Neutrophil (primary cell): Measurements from ENCODE around the gene SLC35G1.

Source experiments
- H3K27ac ChIP-seq: fragments of 200-600 bp; sonication (generic); 2 replicates; pipeline ENCODE4 v1.5.1; 2016; ENCODE audit warnings: mild to moderate bottlenecking, moderate library complexity
- H3K27me3 ChIP-seq: fragments of 200-600 bp; sonication (generic); 2 replicates; pipeline ENCODE4 v1.6.0; 2016; ENCODE audit warnings: mild to moderate bottlenecking
- H3K36me3 ChIP-seq: fragments of 200-600 bp; sonication (generic); 2 replicates; pipeline ENCODE4 v1.5.1; 2017
- H3K4me1 ChIP-seq, 2 experiments: fragments of 200-600 bp in 1 of 2; sonication (generic) in 1 of 2; 1 replicate in 1 of 2; 2 replicates in 1 of 2; pipeline versions ENCODE4 v1.5.1 to v1.6.1; 2013 to 2016; ENCODE audit warnings: low read depth in 1 of 2, low read length in 1 of 2, mild to moderate bottlenecking in 1 of 2, moderate library complexity in 1 of 2; ENCODE audit not compliant: control insufficient read depth in 1 of 2, insufficient read depth in 1 of 2
- H3K4me3 ChIP-seq, 2 experiments: fragments of 200-600 bp in 1 of 2; sonication (generic) in 1 of 2; 1 replicate in 1 of 2; 2 replicates in 1 of 2; pipeline ENCODE4 v1.5.1; 2013 to 2016; ENCODE audit warnings: low read depth in 1 of 2, low read length in 1 of 2, mild to moderate bottlenecking in 1 of 2, moderate library complexity in 1 of 2
- H3K9me3 ChIP-seq: fragments of 200-600 bp; sonication (generic); 2 replicates; pipeline ENCODE4 v1.5.1; 2016
- TF ChIP-seq, protein P1 (sequence below): fragments of 200-600 bp; sonication (generic); IDR thresholded peaks from 2 replicates; pipeline ENCODE4 v1.5.1; 2016; ENCODE audit warnings: antibody characterized with exemption

Gene SLC35G1

DNA sequence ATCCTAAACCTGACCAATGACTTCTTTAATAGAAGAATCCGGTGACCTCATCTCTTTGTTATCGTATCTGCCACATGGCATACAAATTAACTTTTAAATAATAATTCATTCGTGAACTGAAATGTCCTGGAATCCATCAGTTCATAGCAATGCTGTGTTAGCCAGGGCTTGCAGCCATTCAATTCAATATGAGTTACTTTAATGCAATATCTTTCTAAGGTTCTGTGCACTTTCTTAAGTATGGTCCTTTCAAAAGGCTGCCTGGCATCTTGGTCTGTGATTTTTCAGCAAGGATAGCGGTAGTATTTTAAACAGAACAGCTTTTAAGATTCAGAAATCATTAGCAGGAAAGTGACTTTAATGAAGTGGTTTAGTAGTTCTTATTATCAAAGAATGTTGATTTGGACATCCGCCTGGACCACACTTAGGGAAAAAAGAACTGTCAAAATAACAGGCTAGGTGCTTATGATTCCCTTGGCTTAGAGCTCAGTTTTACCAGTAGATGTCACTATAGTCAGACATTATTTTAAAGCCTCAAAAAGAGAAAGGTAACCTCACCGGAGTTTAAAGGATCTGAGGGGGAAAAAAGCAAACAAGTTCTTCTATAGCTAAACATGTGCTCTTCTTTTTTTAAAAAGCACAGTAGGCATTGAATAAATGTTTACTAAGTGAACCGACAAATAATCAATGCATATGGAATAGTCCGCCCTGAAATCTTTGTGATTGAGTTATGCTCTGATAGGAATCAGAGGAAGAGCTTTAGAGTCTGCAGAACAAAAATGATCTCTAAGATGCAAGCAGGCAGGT is 22.7 kb downstream of the SLC35G1 start:
- H3K36me3 ChIP-seq, result no peaks in the 10 kb centered on the region
- H3K27me3 ChIP-seq, result no peaks in the 10 kb centered on the region
- H3K27ac ChIP-seq, result no peak overlapping the region
- no peak overlapping the region for H3K4me3 ChIP-seq
- H3K9me3 ChIP-seq, result no peaks in the 10 kb centered on the region
- H3K4me1 ChIP-seq, result no peaks in the 10 kb centered on the region
- TF ChIP-seq, protein P1, sequence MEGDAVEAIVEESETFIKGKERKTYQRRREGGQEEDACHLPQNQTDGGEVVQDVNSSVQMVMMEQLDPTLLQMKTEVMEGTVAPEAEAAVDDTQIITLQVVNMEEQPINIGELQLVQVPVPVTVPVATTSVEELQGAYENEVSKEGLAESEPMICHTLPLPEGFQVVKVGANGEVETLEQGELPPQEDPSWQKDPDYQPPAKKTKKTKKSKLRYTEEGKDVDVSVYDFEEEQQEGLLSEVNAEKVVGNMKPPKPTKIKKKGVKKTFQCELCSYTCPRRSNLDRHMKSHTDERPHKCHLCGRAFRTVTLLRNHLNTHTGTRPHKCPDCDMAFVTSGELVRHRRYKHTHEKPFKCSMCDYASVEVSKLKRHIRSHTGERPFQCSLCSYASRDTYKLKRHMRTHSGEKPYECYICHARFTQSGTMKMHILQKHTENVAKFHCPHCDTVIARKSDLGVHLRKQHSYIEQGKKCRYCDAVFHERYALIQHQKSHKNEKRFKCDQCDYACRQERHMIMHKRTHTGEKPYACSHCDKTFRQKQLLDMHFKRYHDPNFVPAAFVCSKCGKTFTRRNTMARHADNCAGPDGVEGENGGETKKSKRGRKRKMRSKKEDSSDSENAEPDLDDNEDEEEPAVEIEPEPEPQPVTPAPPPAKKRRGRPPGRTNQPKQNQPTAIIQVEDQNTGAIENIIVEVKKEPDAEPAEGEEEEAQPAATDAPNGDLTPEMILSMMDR, result no peak

DNA sequence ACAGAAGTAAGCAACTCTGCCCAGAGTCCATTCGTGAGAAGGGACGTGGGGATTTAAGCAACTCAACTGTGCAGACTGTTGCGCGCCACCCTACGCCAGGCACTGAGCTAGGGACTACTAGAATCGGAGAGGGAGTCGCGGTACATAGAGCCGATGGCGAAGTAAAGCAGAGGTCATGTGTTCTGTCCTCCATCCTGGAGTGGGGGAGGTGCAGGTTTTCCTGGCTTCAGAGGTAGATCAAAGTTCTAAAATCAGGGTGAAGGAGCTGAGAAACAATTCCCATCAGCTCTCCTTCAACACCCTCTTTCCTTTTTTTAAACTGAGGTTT is 23.2 kb downstream of the SLC35G1 start:
- H3K27ac ChIP-seq, result no peak overlapping the region

DNA sequence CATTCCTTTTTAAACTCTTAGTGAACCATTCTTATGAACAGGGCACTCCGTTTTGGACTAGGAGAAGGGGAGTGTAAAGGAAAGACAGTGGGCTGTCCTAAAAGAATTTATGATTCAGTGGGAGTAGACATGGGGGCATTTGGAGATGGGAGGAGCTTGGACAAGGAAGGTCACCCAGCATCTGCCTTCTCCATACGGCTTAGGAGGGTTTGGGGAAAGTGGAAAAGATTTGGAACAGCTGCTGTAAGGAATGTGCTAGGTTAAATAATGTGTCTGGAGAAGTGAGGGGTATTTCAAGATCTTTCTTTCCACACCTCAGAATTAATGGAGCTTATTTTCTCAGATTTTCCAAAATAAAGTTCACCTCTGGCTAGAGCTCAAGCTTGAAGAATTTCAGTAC is 24.0 kb downstream of the SLC35G1 start:
- H3K27ac ChIP-seq, result no peak overlapping the region
- H3K9me3 ChIP-seq, result no peaks in the 10 kb centered on the region
- no peak overlapping the region for H3K4me3 ChIP-seq
- H3K36me3 ChIP-seq, result no peaks in the 10 kb centered on the region
- no peaks in the 10 kb centered on the region for H3K27me3 ChIP-seq
- TF ChIP-seq, protein P1, result no peak
- H3K4me1 ChIP-seq, result no peaks in the 10 kb centered on the region

More for the DNA sequence above, 23.2 kb downstream of the SLC35G1 start:
- no peak overlapping the region for H3K4me3 ChIP-seq
- H3K27me3 ChIP-seq, result no peaks in the 10 kb centered on the region
- no peaks in the 10 kb centered on the region for H3K4me1 ChIP-seq
- TF ChIP-seq, protein P1, result no peak
- H3K9me3 ChIP-seq, result no peaks in the 10 kb centered on the region
- no peaks in the 10 kb centered on the region for H3K36me3 ChIP-seq

DNA sequence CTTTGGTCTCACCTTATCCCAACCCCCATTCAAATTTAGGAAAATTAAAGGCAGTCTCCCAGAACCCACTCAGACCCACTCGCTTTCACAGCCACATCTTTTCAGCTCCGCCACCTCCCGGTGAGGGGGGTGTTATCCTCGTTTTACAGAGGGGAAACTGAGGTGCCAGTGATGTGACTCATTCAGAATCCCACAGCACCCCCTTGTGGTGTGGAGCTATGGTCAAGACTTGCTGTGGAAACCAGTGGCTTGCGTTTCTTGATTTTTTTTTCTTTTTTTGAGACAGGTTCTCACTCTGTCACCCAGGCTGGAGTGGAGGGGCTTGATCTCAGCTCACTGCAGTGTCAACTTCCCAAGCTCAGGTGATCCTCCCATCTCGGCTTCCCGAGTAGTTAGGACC is 27.6 kb downstream of the SLC35G1 start:
- Histone ChIP-seq H3K27me3 (no peaks in the 10 kb centered on the region), H3K4me1 (no peaks in the 10 kb centered on the region), H3K36me3 (no peaks in the 10 kb centered on the region), H3K27ac (no peak overlapping the region), H3K9me3 (no peaks in the 10 kb centered on the region), H3K4me3 (no peak overlapping the region)
- TF ChIP-seq, protein P1, result no peak

DNA sequence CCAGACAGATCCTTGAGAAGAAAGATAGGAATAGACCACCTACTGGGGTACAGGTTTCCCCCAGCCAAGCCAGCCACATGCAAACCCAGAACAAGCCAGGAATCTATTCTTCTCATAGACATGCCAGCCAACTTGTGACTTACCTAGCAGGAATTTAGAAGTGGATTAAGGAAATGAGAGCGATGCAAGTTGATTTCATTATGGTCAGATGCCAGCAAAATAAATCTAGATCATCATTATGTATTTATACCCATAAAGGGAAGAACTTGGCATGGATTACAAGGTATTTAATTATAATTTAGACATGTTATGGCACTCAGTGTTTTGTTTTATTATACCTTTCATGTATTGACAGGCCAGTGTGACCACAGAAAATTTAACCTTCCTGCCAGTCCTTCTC is 32.8 kb downstream of the SLC35G1 start:
- Histone ChIP-seq H3K27me3 (no peaks in the 10 kb centered on the region), H3K9me3 (no peaks in the 10 kb centered on the region), H3K36me3 (no peaks in the 10 kb centered on the region), H3K27ac (no peak overlapping the region), H3K4me3 (no peak overlapping the region), H3K4me1 (no peaks in the 10 kb centered on the region)
- TF ChIP-seq, protein P1, result no peak
